Fibroblast of gingiva (primary cell): ENCODE data around the gene NUDT10.
"Not testable (repeated sequence)": the region's sequence is repeated elsewhere in the genome, so short reads cannot be mapped to it uniquely, and the experiment has no call there.

Experiments used
- DNase-seq: peaks from one replicate; pipeline ENCODE4 v3.0.0-alpha.2; 2011; ENCODE audit warnings: low read depth

The NUDT10 gene

DNA sequence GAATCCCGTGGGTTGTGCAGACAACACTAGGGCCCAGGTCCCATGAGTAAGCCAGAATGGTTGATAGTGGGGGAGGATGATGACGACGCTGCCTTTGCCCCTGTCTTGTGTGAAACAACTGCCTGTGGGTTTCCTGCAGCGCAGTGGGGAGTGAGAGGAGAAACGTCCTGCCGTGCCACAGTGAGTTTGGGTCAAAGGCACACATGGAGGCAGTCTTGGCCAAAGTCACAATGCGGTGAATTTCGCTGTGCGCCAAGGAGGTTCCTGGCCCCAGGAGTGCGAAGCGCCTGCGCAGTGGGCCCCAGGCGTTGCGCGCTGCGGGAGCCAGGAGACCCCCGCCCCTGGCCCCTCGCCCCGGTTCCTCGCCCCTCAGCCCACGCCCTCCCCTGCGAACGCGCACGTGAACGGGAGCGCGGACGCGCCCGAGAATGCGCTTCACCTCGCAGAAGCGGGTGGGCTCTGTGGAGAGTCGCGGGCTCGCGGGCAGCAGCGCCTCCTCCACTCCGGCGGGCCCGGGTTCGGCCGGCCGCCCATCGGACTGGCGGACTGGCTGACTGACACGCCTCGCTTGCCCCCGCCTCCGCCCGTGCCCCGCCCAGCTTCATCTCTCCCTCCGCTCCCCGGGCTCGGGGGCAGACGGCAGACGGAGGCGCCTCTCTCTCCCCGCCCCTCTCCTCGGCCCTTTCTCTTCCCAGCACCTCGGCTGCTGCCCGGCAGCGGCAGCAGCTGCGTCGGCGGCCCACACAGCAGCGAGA is at the start of gene NUDT10:
NUDT10 (plus strand) TSS at position 635 of the 755 bp plus-strand sequence. CDS start 144 bp downstream, outside the sequence.
- peak; percentile 4 for DNase-seq

DNA sequence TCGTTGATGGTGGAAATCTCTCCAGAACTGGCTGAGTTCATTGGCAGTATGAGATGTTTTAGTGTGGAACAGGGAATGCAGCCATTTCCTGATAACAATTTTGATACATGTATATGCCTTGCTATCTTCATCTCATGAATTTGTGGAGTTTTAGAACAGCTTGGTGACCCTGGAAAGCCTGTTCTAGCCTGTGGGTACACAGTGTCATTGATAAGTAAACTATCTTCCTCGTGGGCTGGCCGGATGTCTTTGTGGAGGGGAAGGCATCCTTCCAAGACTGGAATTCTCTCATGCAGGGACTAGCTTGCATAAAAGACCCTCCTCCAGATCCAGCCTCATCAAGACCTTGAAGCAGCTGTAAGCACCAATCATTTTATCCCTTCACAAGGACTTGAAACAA is 40.2 kb upstream of the NUDT10 start:
- no peak for DNase-seq

DNA sequence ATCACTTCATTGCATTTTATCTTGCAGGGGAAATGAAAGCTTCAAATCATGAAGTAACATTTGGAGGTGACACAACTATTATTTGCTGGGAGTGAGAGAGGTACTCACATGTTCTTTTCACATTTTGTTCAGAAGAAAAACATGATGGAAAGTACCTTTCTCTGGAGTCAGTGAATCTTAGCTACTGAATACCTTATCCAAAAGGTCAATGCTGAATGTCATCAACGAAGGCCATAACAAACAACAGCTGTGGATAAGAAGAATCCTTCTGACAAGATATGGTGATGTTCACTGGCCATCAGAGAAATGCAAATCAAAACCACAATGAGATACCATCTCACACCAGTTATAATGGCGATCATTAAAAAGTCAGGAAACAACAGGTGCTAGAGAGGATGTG is 36.5 kb upstream of the NUDT10 start:
- no peak for DNase-seq

DNA sequence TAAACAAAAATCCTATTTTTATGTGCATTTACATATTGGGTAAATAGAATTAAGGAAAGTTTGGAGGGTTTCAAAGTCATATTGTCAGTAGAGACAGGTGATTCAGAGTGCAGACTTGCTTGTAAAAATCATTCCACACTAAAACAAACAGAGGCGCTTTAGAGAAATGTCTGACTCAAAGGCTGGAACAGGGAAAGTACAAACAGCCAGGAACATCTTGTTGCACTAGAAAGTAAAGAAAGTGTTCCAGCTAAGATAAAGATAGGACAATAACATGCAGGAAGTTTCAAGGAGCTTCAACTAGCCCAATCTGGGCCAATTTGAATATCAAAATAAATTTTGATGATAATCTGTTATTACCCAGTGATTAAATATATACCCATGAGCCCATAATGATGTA is 16.4 kb upstream of the NUDT10 start:
- DNase-seq: no peak

DNA sequence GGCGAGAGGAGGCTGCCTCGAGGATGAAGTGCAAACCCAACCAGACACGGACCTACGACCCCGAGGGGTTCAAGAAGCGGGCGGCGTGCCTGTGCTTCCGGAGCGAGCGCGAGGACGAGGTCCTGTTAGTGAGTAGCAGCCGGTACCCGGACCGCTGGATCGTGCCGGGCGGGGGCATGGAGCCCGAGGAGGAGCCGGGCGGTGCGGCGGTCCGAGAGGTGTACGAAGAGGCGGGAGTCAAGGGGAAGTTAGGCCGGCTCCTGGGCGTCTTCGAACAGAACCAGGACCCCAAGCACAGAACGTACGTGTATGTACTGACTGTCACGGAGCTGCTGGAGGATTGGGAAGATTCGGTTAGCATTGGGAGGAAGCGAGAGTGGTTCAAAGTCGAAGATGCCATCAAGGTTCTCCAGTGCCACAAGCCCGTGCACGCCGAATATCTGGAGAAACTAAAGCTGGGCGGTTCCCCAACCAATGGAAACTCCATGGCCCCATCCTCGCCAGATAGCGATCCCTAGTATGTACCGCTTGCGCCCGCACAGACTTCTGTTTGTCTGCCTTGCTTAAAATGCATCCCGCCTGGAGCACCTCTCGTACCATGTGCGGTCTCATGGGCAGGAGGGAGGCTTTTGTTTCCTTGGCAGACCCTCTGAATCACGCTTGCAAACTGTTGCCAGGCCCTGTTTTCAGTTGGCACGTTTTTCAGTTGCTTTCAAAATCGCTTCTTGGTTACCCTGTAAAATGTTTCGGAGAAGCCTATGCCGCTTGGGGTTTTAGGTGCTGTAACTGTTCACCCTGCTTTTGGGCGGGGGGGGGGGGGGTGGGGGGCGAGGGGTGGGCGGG is 542 bp downstream of the NUDT10 start:
- not testable (repeated sequence) for DNase-seq

DNA sequence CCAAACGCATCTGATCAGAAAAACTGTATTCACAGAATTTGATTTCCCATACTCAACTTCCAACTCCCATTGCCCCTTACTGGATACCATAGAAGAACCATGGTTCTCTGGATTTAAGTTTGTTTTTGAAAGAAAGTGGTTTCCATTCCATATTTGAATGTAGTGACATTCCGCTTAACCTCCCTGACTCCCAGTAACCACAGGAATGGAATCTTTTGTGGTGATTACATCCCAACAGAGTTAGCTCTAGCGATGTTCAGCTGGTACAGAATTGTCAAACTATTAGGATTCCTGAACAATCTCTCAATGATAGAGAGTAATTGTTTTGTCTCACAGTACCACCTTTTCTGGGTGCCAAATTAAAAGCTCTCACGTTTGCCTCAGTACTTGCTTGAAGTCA is 1.7 kb downstream of the NUDT10 start:
- DNase-seq: no peak

DNA sequence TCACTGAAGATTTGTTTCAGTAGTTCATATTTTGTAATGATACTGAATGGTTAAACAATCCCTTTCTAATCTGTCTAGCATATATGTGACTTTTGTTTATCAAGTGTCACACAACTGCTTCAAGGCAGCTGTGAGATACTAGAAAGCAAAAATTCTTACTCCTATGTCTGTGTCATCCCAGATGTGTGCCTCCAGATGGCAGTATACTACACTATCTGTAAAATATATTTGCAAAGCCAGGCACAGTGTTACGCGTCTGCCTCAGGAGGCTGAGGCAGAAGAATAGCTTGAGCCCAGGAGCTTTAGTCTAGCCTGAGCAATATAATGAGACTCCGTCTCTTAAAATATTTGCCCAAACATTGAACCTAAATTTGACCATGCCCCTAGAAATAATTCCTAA is 4.0 kb downstream of the NUDT10 start:
- peak; percentile 14 for DNase-seq

DNA sequence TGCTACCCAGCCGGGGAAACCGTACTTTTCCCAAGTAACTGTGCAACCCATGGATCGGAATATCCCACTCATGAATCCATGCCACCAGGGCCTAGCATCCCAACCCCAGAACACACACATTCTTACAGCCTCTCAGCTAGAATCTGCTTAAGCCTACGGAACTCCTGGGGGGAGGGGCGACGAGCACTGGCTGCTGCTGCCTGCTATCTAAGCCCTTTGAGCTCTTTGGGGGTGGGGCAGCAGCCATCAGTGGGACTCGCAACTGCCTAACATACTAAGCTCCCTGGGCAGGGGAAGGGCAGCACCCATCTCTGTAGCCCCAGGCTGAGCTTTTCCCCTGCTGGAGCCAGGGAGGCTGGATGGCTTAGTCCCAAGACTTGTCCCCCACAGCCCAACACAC is 28.6 kb downstream of the NUDT10 start:
- DNase-seq: no peak

DNA sequence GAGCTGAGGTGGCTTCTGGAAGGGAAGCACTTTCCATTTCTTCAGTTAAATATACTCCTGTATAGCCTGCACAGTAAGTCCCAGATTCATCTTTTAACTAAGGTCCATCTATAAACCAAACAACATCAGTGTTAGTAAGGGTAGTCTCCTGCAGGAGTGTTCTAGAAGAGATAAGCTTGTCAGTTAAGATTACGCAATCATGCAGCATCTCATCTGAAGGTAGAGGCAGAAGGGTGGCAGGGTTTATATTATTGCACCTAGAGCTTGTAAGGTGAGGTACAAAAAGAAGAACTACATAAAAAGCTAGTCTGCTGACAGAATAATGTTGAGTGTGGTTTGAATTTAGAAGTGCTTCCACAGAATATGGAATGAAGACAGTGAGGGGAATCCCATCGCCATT is 44.0 kb downstream of the NUDT10 start:
- DNase-seq: no peak
